ENCODE data around the gene MGP. TPM values are rescaled to one million over a fixed set of nuclear protein-coding genes. Genes with fewer than 3 reads are reported as not detected.

The MGP gene
- total RNA-seq, 2 experiments from 2014 or later, result 1.3 to 1.8 TPM

- no peaks in the 10 kb centered on the region for H3K27me3 Mint-ChIP-seq
- Histone ChIP-seq H3K36me3 (ENCODE audit: insufficient read depth, low read length) (peaks cover 70% of the 10 kb centered on the region), H3K4me3 (ENCODE audit: low read length) (no peak overlapping the region), H3K27me3 (ENCODE audit: control insufficient read depth in 1 of 2, insufficient read depth in 2 of 2, low read length in 2 of 2) (no peaks in the 10 kb centered on the region), H3K4me1 (ENCODE audit: insufficient read depth, low read length) (peaks cover 15% of the 10 kb centered on the region), H3K9me3 (ENCODE audit: control insufficient read depth in 1 of 2, insufficient read depth in 1 of 2, low read length in 2 of 2) (no peaks in the 10 kb centered on the region), H3K27ac (ENCODE audit: low read depth in 1 of 2, low read length in 2 of 2) (no peak overlapping the region)
- no peaks in the 10 kb centered on the region for H3K9me3 Mint-ChIP-seq
- intact Hi-C loops (cut with DNase I, micrococcal nuclease), result loop anchor here in 1 of 2 experiments (10.0 kb wide), 1 partner anchor 695 kb away; no protein-coding TSS in a partner anchor
- H3K4me3 Mint-ChIP-seq, result no peak overlapping the region
- no peak for TF ChIP-seq CTCF (IDR thresholded peaks at IDR 0.05)
- peaks cover 80% of the 10 kb centered on the region for H3K36me3 Mint-ChIP-seq (ENCODE audit: low read depth)
- DNase-seq (no peak), ATAC-seq (ENCODE audit: poor library complexity) (no peak)
- ChIA-PET CTCF (interaction anchor here (1.4 kb wide), 1 partner anchor 76 kb away, joined by 4 read pairs; no protein-coding TSS in a partner anchor), POLR2A (no interaction called here)
- peaks cover 36% of the 10 kb centered on the region for H3K4me1 Mint-ChIP-seq (ENCODE audit: low read depth)
- no peak overlapping the region for H3K27ac Mint-ChIP-seq
Measured at GRCh38 chr12:14919455-14919854, 33.8 kb upstream of the MGP start.

- no peak overlapping the region for H3K27ac ChIP-seq (ENCODE audit: low read depth in 1 of 2, low read length in 2 of 2)
- no peak overlapping the region for H3K4me3 ChIP-seq (ENCODE audit: low read length)
- H3K27me3 ChIP-seq (ENCODE audit: control insufficient read depth in 1 of 2, insufficient read depth in 2 of 2, low read length in 2 of 2), result no peaks in the 10 kb centered on the region
- intact Hi-C loops (cut with DNase I, micrococcal nuclease), result loop anchor here in 1 of 2 experiments (2.0 to 10.0 kb wide), 2 partner anchors 15 to 691 kb away; no protein-coding TSS in a partner anchor
- H3K9me3 ChIP-seq (ENCODE audit: control insufficient read depth in 1 of 2, insufficient read depth in 1 of 2, low read length in 2 of 2), result no peaks in the 10 kb centered on the region
- H3K36me3 Mint-ChIP-seq (ENCODE audit: low read depth), result peaks cover 99% of the 10 kb centered on the region
- no peak for DNase-seq
- peaks cover 85% of the 10 kb centered on the region for H3K36me3 ChIP-seq (ENCODE audit: insufficient read depth, low read length)
- H3K4me1 ChIP-seq (ENCODE audit: insufficient read depth, low read length), result peaks cover 8% of the 10 kb centered on the region
- no peak for ATAC-seq (ENCODE audit: poor library complexity)
- no peak overlapping the region for H3K4me3 Mint-ChIP-seq
- ChIA-PET CTCF (interaction anchor here (0.7 kb wide), 1 partner anchor 12 kb away, joined by 4 read pairs; no protein-coding TSS in a partner anchor), POLR2A (no interaction called here)
- H3K4me1 Mint-ChIP-seq (ENCODE audit: low read depth), result peaks cover 30% of the 10 kb centered on the region
- H3K9me3 Mint-ChIP-seq, result no peaks in the 10 kb centered on the region
- no peaks in the 10 kb centered on the region for H3K27me3 Mint-ChIP-seq
- no peak overlapping the region for H3K27ac Mint-ChIP-seq
- TF ChIP-seq CTCF (IDR thresholded peaks at IDR 0.05), result no peak
Measured at GRCh38 chr12:14915736-14916135, 30.1 kb upstream of the MGP start.

GRCh38 chr12:14913381-14913781 lies 27.7 kb upstream of the MGP start:
- ChIA-PET POLR2A (no interaction called here), CTCF (interaction anchor here (1.2 kb wide), 1 partner anchor 24 kb away, joined by 3 read pairs; no protein-coding TSS in a partner anchor)
- H3K4me1 ChIP-seq (ENCODE audit: insufficient read depth, low read length), result no peaks in the 10 kb centered on the region
- no peak for ATAC-seq (ENCODE audit: poor library complexity)
- peaks cover 63% of the 10 kb centered on the region for H3K36me3 ChIP-seq (ENCODE audit: insufficient read depth, low read length)
- no peaks in the 10 kb centered on the region for H3K27me3 Mint-ChIP-seq
- H3K4me3 ChIP-seq (ENCODE audit: low read length), result no peak overlapping the region
- H3K4me3 Mint-ChIP-seq, result no peak overlapping the region
- peaks cover 94% of the 10 kb centered on the region for H3K36me3 Mint-ChIP-seq (ENCODE audit: low read depth)
- H3K4me1 Mint-ChIP-seq (ENCODE audit: low read depth), result peaks cover 14% of the 10 kb centered on the region
- no peak overlapping the region for H3K27ac Mint-ChIP-seq
- H3K9me3 ChIP-seq (ENCODE audit: control insufficient read depth in 1 of 2, insufficient read depth in 1 of 2, low read length in 2 of 2), result no peaks in the 10 kb centered on the region
- no peak overlapping the region for H3K27ac ChIP-seq (ENCODE audit: low read depth in 1 of 2, low read length in 2 of 2)
- TF ChIP-seq CTCF (IDR thresholded peaks at IDR 0.05), result no peak
- intact Hi-C loops (cut with DNase I, micrococcal nuclease), result loop anchor here in 1 of 2 experiments (10.0 kb wide), 1 partner anchor 689 kb away; no protein-coding TSS in a partner anchor
- no peaks in the 10 kb centered on the region for H3K27me3 ChIP-seq (ENCODE audit: control insufficient read depth in 1 of 2, insufficient read depth in 2 of 2, low read length in 2 of 2)
- no peak for DNase-seq
- H3K9me3 Mint-ChIP-seq, result no peaks in the 10 kb centered on the region
